LNCAP (cell line): ENCODE measurements around the gene ANAPC16.

ENCODE experiments used
- TF ChIP-seq, protein P1 (sequence below): fragments of 450-650 bp; IDR thresholded peaks from 2 replicates; pipeline ENCODE4 v1.5.1; 2017; ENCODE audit warnings: mild to moderate bottlenecking

The ANAPC16 gene

DNA sequence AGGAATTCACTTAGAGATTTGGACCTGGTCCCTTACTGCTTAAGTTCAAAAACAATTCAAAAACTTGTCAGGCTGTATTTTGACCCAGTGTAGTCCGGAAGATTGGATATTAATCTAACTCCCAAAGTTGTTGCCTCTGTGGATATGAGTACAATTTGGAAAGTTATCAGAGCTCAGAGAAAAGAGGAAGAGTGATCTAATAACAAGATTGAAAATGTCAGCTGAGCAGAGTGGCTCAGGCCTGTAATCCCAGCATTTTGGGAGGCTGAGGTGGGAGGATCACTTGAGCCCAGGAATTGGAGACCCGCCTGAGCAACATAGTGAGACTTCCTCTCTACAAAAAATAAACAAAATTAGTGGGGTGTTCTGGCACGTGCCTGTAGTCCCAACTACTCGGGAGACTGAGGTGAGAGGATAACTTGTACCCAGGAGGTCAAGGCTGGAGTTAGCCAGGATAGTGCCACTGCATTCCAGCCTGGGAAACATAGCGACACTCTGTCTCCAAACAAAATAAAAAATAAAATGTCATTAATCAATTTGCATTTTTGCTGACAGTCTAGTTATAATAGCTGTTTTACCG is 3.5 kb downstream of the ANAPC16 start:
- TF ChIP-seq, protein P1, sequence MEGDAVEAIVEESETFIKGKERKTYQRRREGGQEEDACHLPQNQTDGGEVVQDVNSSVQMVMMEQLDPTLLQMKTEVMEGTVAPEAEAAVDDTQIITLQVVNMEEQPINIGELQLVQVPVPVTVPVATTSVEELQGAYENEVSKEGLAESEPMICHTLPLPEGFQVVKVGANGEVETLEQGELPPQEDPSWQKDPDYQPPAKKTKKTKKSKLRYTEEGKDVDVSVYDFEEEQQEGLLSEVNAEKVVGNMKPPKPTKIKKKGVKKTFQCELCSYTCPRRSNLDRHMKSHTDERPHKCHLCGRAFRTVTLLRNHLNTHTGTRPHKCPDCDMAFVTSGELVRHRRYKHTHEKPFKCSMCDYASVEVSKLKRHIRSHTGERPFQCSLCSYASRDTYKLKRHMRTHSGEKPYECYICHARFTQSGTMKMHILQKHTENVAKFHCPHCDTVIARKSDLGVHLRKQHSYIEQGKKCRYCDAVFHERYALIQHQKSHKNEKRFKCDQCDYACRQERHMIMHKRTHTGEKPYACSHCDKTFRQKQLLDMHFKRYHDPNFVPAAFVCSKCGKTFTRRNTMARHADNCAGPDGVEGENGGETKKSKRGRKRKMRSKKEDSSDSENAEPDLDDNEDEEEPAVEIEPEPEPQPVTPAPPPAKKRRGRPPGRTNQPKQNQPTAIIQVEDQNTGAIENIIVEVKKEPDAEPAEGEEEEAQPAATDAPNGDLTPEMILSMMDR: no peak

DNA sequence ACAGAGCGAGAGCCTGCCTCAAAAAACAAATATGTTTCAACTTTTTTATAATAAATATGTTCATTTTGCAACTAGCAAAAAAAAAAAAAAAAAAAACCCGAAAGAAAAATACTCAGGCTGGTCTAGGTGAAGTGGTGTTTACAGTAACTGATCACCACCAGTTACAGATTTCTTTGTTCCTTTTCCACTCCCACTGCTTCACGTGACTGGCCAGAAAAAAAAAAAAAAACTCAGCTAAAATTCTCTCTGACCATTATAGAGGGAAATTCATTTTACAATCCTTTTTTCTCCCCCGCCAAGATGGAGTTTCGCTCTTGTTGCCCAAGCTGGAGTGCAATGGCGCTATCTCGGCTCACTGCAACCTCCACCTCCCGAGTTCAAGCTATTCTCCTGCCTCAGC is 4.8 kb downstream of the ANAPC16 start:
- TF ChIP-seq, protein P1: no peak

GRCh38 chr10:72221278-72221677 is 5.5 kb downstream of the ANAPC16 start:
- TF ChIP-seq, protein P1: no peak

- TF ChIP-seq, protein P1: no peak
These were observed 7.9 kb downstream of the ANAPC16 start for GRCh38 chr10:72223743-72224101.

DNA sequence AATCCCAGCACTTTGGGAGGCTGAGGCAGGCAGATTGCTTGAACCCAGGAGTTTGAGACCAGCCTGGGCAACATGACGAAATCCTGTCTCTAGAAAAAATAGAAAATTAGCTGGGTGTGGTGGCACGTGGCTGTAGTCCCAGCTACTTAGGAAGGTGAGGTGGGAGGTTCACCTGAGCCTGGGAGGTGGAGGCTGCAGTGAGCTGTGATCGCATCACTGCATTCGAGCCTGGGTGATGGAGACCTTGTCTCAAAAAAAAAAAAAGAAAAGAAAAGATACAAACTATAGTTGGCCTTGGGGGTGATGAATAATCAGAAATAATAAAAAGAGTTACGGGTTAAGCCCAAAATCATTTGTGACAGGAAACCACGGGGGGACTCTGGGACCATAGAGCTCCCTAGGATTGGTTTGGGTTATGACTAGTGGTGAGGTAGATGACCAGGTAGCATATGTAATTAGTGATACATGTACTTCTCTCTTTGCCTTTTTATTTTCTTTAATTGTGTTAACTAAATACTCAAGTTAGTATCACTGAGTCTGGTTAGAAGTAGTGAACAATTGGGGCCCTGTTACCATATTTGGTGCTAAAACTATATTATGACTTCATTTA is 10.7 kb downstream of the ANAPC16 start:
- TF ChIP-seq, protein P1: no peak

DNA sequence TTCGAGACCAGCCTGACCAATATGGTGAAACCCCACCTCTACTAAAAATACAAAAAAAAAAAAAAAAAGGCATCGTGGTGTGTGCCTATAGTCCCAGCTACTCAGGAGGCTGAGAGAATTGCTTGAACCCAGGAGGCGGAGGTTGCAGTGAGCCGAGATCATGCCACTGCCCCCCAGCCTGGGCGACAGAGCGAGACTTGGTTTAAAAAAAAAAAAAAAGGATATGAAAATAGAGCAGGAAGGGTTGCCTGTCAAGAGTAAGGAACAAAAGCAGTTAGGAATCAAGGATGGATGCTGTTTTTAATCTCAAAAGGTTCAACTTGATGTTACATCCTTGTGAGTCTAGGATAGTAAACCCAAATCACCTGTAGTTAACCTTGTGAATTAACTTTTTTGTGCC is 12.0 kb downstream of the ANAPC16 start:
- TF ChIP-seq, protein P1: no peak

- TF ChIP-seq, protein P1: no peak
These were observed 12.5 kb downstream of the ANAPC16 start for GRCh38 chr10:72228318-72228751.
